GM12878 (cell line): ENCODE measurements around the gene MXD4. TPM values are rescaled to one million over a fixed set of nuclear protein-coding genes. Genes with fewer than 3 reads are reported as not detected.

Experiments used
- ATAC-seq: fragments of 200-7000 bp; cut with Tn5 transposase; 3 replicates; pipeline ENCODE4 v1.9.1; 2020; ENCODE audit warnings: mild to moderate bottlenecking, moderate library complexity
- BruUV-seq: library from RNA; stranded (reverse); fragments of 400-500 nt; replicated peaks from 2 replicates; lab custom pipeline; 2021; lab: Mats Ljungman, UMichigan
- CTCF ChIA-PET: fragments of 300-600 bp; sonication (Branson Sonifier 250); formaldehyde crosslinking; extraction: SDS; loops from one replicate; lab custom pipeline; 2021; ENCODE audit warnings: inconsistent platforms; lab: Yijun Ruan, JAX
- POLR2A ChIA-PET: fragments of 350-600 bp; formaldehyde crosslinking; extraction: SDS; loops from one replicate; lab custom pipeline; 2021; ENCODE audit warnings: inconsistent platforms; lab: Charles Lee
- RAD21 ChIA-PET: fragments of 300-600 bp; sonication (Branson Sonifier 250); formaldehyde crosslinking; loops from one replicate; lab custom pipeline; 2023; ENCODE audit warnings: antibody characterized with exemption; ENCODE audit not compliant: unreplicated experiment; lab: Charles Lee
- SMC1A ChIA-PET: fragments of 300-600 bp; sonication (Branson Sonifier 250); formaldehyde crosslinking; loops from one replicate; lab custom pipeline; 2023; ENCODE audit not compliant: unreplicated experiment, uncharacterized antibody; lab: Charles Lee
- DNase-seq: peaks from one replicate; pipeline ENCODE4 v3.0.0-alpha.2; 2011; ENCODE audit warnings: low read depth, low spot score
- FAIRE-seq: peaks from 3 replicates; lab custom pipeline; 2011; peaks lifted over from hg19 to GRCh38; lab: Jason Lieb, UNC
- H2AFZ ChIP-seq: 2 replicates; pipeline ENCODE4 v1.6.0; 2011; ENCODE audit warnings: low read depth, low read length, control low read depth; ENCODE audit not compliant: control insufficient read depth
- H3K27ac ChIP-seq: 2 replicates; pipeline ENCODE4 v1.5.1; 2011; ENCODE audit warnings: control low read depth; ENCODE audit not compliant: control insufficient read depth, insufficient read depth
- H3K27me3 ChIP-seq, 2 experiments: replicated peaks in 1 of 2; 2 replicates each; pipeline versions ENCODE4 v1.6.0 to v1.6.1; 2011; ENCODE audit warnings: low read length in 1 of 2; ENCODE audit not compliant: control insufficient read depth in 2 of 2, insufficient read depth in 2 of 2
- H3K36me3 ChIP-seq, 2 experiments: 2 replicates each; pipeline ENCODE4 v1.5.1; 2011; ENCODE audit warnings: low read length in 1 of 2; ENCODE audit not compliant: control insufficient read depth in 2 of 2, insufficient read depth in 2 of 2
- H3K4me1 ChIP-seq: 2 replicates; pipeline ENCODE4 v1.6.1; 2011; ENCODE audit warnings: mild to moderate bottlenecking, low read length, moderate library complexity, mixed read lengths; ENCODE audit not compliant: control insufficient read depth, insufficient read depth
- H3K4me2 ChIP-seq: 2 replicates; pipeline ENCODE4 v1.6.0; 2011; ENCODE audit warnings: control low read depth; ENCODE audit not compliant: control insufficient read depth, insufficient read depth
- H3K4me3 ChIP-seq: fragments of 200-600 bp; sonication (generic); 2 replicates; pipeline ENCODE4 v1.5.1; 2016
- H3K79me2 ChIP-seq: 2 replicates; pipeline ENCODE4 v1.6.0; 2011; ENCODE audit warnings: low read length; ENCODE audit not compliant: control insufficient read depth, insufficient read depth
- H3K9ac ChIP-seq: 2 replicates; pipeline ENCODE4 v1.8.0; 2011; ENCODE audit warnings: low read length, control low read depth, mixed read lengths; ENCODE audit not compliant: control insufficient read depth, insufficient read depth
- H3K9me3 ChIP-seq: replicated peaks from 3 replicates; pipeline ENCODE4 v1.5.1; 2011; ENCODE audit warnings: mild to moderate bottlenecking, low read length; ENCODE audit not compliant: control insufficient read depth, insufficient read depth
- H4K20me1 ChIP-seq: 2 replicates; pipeline ENCODE4 v1.6.0; 2011; ENCODE audit not compliant: control insufficient read depth, insufficient read depth
- BCL11A ChIP-seq: IDR thresholded peaks from 2 replicates; pipeline ENCODE4 v1.6.1; 2011; ENCODE audit warnings: low read depth, low read length
- FOS ChIP-seq: IDR thresholded peaks from 3 replicates; pipeline ENCODE4 v1.6.1; 2011; ENCODE audit warnings: borderline replicate concordance; ENCODE audit not compliant: insufficient read length; ENCODE audit errors: extremely low read depth
- GABPA ChIP-seq: IDR thresholded peaks from 2 replicates; pipeline ENCODE4 v1.6.1; 2014; ENCODE audit warnings: antibody characterized with exemption, low read depth, mild to moderate bottlenecking, inconsistent platforms
- POLR2A ChIP-seq: IDR thresholded peaks from 2 replicates; pipeline ENCODE4 v1.6.1; 2011; ENCODE audit warnings: low read depth, mild to moderate bottlenecking, low read length
- POLR2AphosphoS2 ChIP-seq: IDR thresholded peaks from 2 replicates; pipeline ENCODE4 v1.6.1; 2011; ENCODE audit warnings: low read depth, mild to moderate bottlenecking, low read length, improper control_type of control experiment, moderate library complexity
- SIN3A ChIP-seq: IDR thresholded peaks from 2 replicates; pipeline ENCODE4 v1.6.1; 2012; ENCODE audit warnings: low read depth, low read length, improper control_type of control experiment
- TCF3 ChIP-seq: IDR thresholded peaks from 2 replicates; pipeline ENCODE4 v1.6.1; 2012; ENCODE audit warnings: low read depth, mild to moderate bottlenecking, low read length, borderline replicate concordance; ENCODE audit not compliant: insufficient read depth
- WGBS: methylation state at CpG from one replicate; pipeline ENCODE4 v1.1.6; 2016; ENCODE audit warnings: low lambda C conversion rate; ENCODE audit not compliant: insufficient replicate concordance, insufficient coverage; ENCODE audit errors: missing lambda C conversion rate; 5-methylcytosine and 5-hydroxymethylcytosine counted together
- in situ Hi-C: fragments of 300-500 bp; cut with MboI; formaldehyde crosslinking; loops from 9 replicates; pipeline ENCODE4 v1.14.3; 2018; ENCODE audit warnings: mixed read lengths
- intact Hi-C: fragments of 100-400 bp; cut with micrococcal nuclease; formaldehyde crosslinking; loops from one replicate; pipeline ENCODE4 v1.14.2; 2022; ENCODE audit not compliant: unreplicated experiment
- polyA plus RNA-seq, 11 experiments: library from polyadenylated mRNA; depleted of rRNA in 4 of 11; unstranded in 6 of 11; stranded (reverse) in 5 of 11; fragments of >200 nt; fragmentation: Nextera tagmentation in 4 of 11; fragmentation: Illumina TruSeq in 1 of 11; extraction: Ambion mirVana in 4 of 11; extraction: Trizol in 1 of 11; gene quantifications; 1 replicate in 1 of 11; 2 replicates in 10 of 11; pipeline versions ENCODE4 v1.2.1 to v1.2.3, GENCODE V29; 2011 to 2016; ENCODE audit warnings: inconsistent platforms in 2 of 11, missing spikeins in 2 of 11, low read depth in 1 of 11
- total RNA-seq, 4 experiments: library from RNA; depleted of rRNA in 3 of 4; stranded (reverse); fragments of >200 nt in 3 of 4; fragmentation: Illumina TruSeq in 1 of 4; extraction: Trizol in 1 of 4; gene quantifications; 2 replicates each; pipeline versions ENCODE4 v1.2.1 to v1.2.3, GENCODE V29; 2013 to 2021
- TF ChIP-seq, protein P1 (sequence below): fragments of 450-650 bp; IDR thresholded peaks from 2 replicates; pipeline ENCODE4 v1.6.1; 2017; ENCODE audit warnings: mild to moderate bottlenecking, moderate library complexity

Gene MXD4
- total and polyA plus RNA-seq, 10 of the 15 experiments (the other 5 are each of a cell fraction or from before 2014, with no cell fraction given) = 0.21 to 25.6 (median 5.2) TPM

- RAD21 ChIA-PET = no interaction called here
Measured at GRCh38 chr4:2248821-2249261, 13.1 kb downstream of the MXD4 start.

DNA sequence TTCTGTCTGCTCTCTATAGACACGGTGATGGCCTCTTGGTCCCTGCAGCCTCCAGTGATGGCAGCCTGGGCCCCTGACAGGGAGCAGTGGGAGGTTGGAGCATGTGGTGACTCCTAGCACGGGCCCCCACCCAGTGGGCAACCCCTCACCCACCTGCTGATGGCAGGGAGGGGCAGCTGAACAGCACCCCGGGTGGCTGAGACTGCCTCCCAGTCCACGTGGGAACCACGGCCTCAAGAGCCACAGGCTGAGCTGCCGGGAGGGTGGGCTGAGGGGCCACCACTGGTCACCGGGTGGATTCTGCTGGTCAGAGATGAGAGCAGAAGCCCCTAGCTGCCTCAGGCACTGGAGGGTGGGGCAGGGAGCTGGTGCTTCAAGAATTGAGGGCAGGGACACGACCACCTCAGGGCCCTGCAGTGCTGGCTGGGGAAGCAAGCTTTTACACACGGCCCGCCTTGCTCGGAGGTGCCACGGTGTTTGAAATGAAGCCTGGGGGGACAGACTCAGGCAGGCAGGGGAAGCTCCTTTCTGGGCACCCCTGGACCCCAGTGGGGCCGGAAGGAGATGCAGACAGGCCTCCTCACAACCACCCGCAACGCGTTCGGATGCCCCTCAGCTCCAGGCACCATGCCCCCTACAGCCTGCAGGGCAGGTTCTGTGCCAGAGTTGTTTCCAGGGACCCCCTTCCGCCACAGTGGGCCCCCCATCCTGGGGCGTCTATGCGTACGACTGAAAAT, 13.7 kb downstream of the MXD4 start:
- Histone ChIP-seq H3K27ac (no peak overlapping the region), H2AFZ (no peak overlapping the region), H3K79me2 (no peaks in the 10 kb centered on the region), H4K20me1 (no peaks in the 10 kb centered on the region), H3K27me3 (no peaks in the 10 kb centered on the region), H3K36me3 (no peaks in the 10 kb centered on the region), H3K9ac (no peak overlapping the region), H3K4me2 (no peak overlapping the region), H3K4me1 (peaks cover 6% of the 10 kb centered on the region; the same call in 1 of the 2 replicates), H3K9me3 (no peaks in the 10 kb centered on the region), H3K4me3 (no peak overlapping the region)
- WGBS = 79% methylated on average over 18 of the region's 21 CpGs
- 0 out of 2 replicates have a peak, but pooled peaks have one; percentile 4 for TF ChIP-seq POLR2A
- TF ChIP-seq, protein P1, sequence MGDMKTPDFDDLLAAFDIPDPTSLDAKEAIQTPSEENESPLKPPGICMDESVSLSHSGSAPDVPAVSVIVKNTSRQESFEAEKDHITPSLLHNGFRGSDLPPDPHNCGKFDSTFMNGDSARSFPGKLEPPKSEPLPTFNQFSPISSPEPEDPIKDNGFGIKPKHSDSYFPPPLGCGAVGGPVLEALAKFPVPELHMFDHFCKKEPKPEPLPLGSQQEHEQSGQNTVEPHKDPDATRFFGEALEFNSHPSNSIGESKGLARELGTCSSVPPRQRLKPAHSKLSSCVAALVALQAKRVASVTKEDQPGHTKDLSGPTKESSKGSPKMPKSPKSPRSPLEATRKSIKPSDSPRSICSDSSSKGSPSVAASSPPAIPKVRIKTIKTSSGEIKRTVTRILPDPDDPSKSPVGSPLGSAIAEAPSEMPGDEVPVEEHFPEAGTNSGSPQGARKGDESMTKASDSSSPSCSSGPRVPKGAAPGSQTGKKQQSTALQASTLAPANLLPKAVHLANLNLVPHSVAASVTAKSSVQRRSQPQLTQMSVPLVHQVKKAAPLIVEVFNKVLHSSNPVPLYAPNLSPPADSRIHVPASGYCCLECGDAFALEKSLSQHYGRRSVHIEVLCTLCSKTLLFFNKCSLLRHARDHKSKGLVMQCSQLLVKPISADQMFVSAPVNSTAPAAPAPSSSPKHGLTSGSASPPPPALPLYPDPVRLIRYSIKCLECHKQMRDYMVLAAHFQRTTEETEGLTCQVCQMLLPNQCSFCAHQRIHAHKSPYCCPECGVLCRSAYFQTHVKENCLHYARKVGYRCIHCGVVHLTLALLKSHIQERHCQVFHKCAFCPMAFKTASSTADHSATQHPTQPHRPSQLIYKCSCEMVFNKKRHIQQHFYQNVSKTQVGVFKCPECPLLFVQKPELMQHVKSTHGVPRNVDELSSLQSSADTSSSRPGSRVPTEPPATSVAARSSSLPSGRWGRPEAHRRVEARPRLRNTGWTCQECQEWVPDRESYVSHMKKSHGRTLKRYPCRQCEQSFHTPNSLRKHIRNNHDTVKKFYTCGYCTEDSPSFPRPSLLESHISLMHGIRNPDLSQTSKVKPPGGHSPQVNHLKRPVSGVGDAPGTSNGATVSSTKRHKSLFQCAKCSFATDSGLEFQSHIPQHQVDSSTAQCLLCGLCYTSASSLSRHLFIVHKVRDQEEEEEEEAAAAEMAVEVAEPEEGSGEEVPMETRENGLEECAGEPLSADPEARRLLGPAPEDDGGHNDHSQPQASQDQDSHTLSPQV = no peak
- no peak for TF ChIP-seq FOS
- TF ChIP-seq POLR2AphosphoS2 = no peak
- TF ChIP-seq TCF3 = no peak
- no peak for DNase-seq
- RAD21 ChIA-PET = no interaction called here
- intact Hi-C loops (no loop called here), in situ Hi-C loops (no loop called here)
- SMC1A ChIA-PET = no interaction called here
- BruUV-seq = no TSS peak
- POLR2A ChIA-PET = no interaction called here
- no peak for FAIRE-seq
- no peak; the same call in 2 of the 3 replicates for ATAC-seq
- CTCF ChIA-PET = no interaction called here

More at GRCh38 chr4:2248821-2249261, 13.1 kb downstream of the MXD4 start:
- no peaks in the 10 kb centered on the region for H3K27me3 ChIP-seq
- H3K36me3 ChIP-seq = no peaks in the 10 kb centered on the region
- no peak for TF ChIP-seq SIN3A
- no peak for TF ChIP-seq BCL11A
- TF ChIP-seq POLR2A = 0 out of 2 replicates have a peak, but pooled peaks have one; percentile 13
- TF ChIP-seq GABPA = no peak
- no TSS peak for BruUV-seq
- H3K9me3 ChIP-seq = no peaks in the 10 kb centered on the region
- H3K27ac ChIP-seq = no peak overlapping the region
- ATAC-seq (no peak), FAIRE-seq (no peak), DNase-seq (no peak)
- H2AFZ ChIP-seq = no peak overlapping the region
- in situ Hi-C loops = no loop called here
- no peaks in the 10 kb centered on the region for H3K79me2 ChIP-seq
- intact Hi-C loops = no loop called here
- WGBS = 53% methylated on average over 10 of the region's 10 CpGs
- no peak overlapping the region for H3K4me2 ChIP-seq
- CTCF ChIA-PET = interaction anchor here (0.7 to 0.9 kb wide), 2 partner anchors 29 to 243 kb away, joined by 3 read pairs; no protein-coding TSS in a partner anchor
- no peak overlapping the region for H3K9ac ChIP-seq
- no peaks in the 10 kb centered on the region for H4K20me1 ChIP-seq
- H3K4me3 ChIP-seq = no peak overlapping the region
- SMC1A ChIA-PET = no interaction called here
- POLR2A ChIA-PET = interaction anchor here (0.6 kb wide), 1 partner anchor 162 kb away, joined by 3 read pairs; no protein-coding TSS in a partner anchor
- peaks cover 2% of the 10 kb centered on the region; the same call in 1 of the 2 replicates for H3K4me1 ChIP-seq
